Smooth muscle cell (in vitro differentiated cells): Measurements from ENCODE around the gene HECTD1. TPM values are rescaled to one million over a fixed set of nuclear protein-coding genes. Genes with fewer than 3 reads are reported as not detected.

ENCODE experiments used
- DNase-seq: peaks from one replicate; lab custom pipeline; 2025; ENCODE audit not compliant: unreplicated experiment; lab: John Stamatoyannopoulos, UW
- H2AFZ ChIP-seq: fragments of 200-600 bp; sonication (generic); 2 replicates; pipeline ENCODE4 v1.6.0; 2016; ENCODE audit warnings: antibody characterized with exemption, low read depth, mild to moderate bottlenecking
- H3F3A ChIP-seq: fragments of 200-600 bp; sonication (generic); 2 replicates; pipeline ENCODE4 v1.6.0; 2017; ENCODE audit warnings: antibody characterized with exemption, low read depth
- H3K27ac ChIP-seq: fragments of 200-600 bp; sonication (generic); 2 replicates; pipeline ENCODE4 v1.5.1; 2016; ENCODE audit warnings: low read depth, mild to moderate bottlenecking
- H3K27me3 ChIP-seq: fragments of 200-600 bp; sonication (generic); 2 replicates; pipeline ENCODE4 v1.6.1; 2016; ENCODE audit warnings: low read depth, mild to moderate bottlenecking
- H3K36me3 ChIP-seq: fragments of 200-600 bp; sonication (generic); 2 replicates; pipeline ENCODE4 v1.5.1; 2016; ENCODE audit warnings: low read depth
- H3K4me1 ChIP-seq: fragments of 200-600 bp; sonication (generic); 2 replicates; pipeline ENCODE4 v1.5.1; 2016; ENCODE audit warnings: low read depth
- H3K4me2 ChIP-seq: fragments of 200-600 bp; sonication (generic); 2 replicates; pipeline ENCODE4 v1.6.0; 2016; ENCODE audit warnings: mild to moderate bottlenecking
- H3K4me3 ChIP-seq: fragments of 200-600 bp; sonication (generic); 2 replicates; pipeline ENCODE4 v1.5.1; 2016; ENCODE audit warnings: mild to moderate bottlenecking
- H3K79me2 ChIP-seq: fragments of 200-600 bp; sonication (generic); 2 replicates; pipeline ENCODE4 v1.6.0; 2016; ENCODE audit warnings: low read depth, mild to moderate bottlenecking
- H3K9ac ChIP-seq: fragments of 200-600 bp; sonication (generic); 2 replicates; pipeline ENCODE4 v1.6.0; 2016; ENCODE audit warnings: low read depth
- H3K9me3 ChIP-seq: fragments of 200-600 bp; sonication (generic); replicated peaks from 2 replicates; pipeline ENCODE4 v1.5.1; 2016; ENCODE audit warnings: low read depth
- H4K20me1 ChIP-seq: fragments of 200-600 bp; sonication (generic); 2 replicates; pipeline ENCODE4 v1.6.0; 2016; ENCODE audit warnings: low read depth
- CTCF ChIP-seq: fragments of 200-600 bp; sonication (generic); IDR thresholded peaks from 2 replicates; pipeline ENCODE4 v1.5.1; 2017; ENCODE audit warnings: borderline replicate concordance, mild to moderate bottlenecking, antibody characterized with exemption; ENCODE audit not compliant: insufficient read depth, poor library complexity, severe bottlenecking
- WGBS: methylation state at CpG from one replicate; pipeline ENCODE4 v1.1.7; 2016; ENCODE audit warnings: low lambda C conversion rate; 5-methylcytosine and 5-hydroxymethylcytosine counted together
- polyA plus RNA-seq: library from polyadenylated mRNA; unstranded; fragments of >200 nt; fragmentation: Nextera tagmentation; extraction: Ambion mirVana; gene quantifications from 2 replicates; pipeline ENCODE4 v1.2.1, GENCODE V29; 2016
- total RNA-seq: library from RNA; depleted of rRNA; stranded (reverse); fragments of >200 nt; gene quantifications from 2 replicates; pipeline ENCODE4 v1.2.3, GENCODE V29; 2014

HECTD1 gene
- total and polyA plus RNA-seq, 2 experiments from 2014 or later: 39.3 to 116 TPM

- H3K9ac ChIP-seq: no peak overlapping the region
- H2AFZ ChIP-seq: no peak overlapping the region
- H4K20me1 ChIP-seq: no peaks in the 10 kb centered on the region
- no peak overlapping the region for H3K4me2 ChIP-seq
- no peaks in the 10 kb centered on the region for H3K9me3 ChIP-seq
- H3K27me3 ChIP-seq: no peaks in the 10 kb centered on the region
- no peaks in the 10 kb centered on the region for H3K36me3 ChIP-seq
- H3K27ac ChIP-seq: no peak overlapping the region
- no peaks in the 10 kb centered on the region for H3K79me2 ChIP-seq
- H3F3A ChIP-seq: no peaks in the 10 kb centered on the region
- H3K4me1 ChIP-seq: no peaks in the 10 kb centered on the region
- TF ChIP-seq CTCF: no peak
- DNase-seq: no peak
- no peak overlapping the region for H3K4me3 ChIP-seq
- 98% methylated on average over 3 of the region's 3 CpGs for WGBS
Observed at GRCh38 chr14:31083781-31084180, 123.8 kb downstream of the HECTD1 start.

GRCh38 chr14:31080484-31080883 is 127.1 kb downstream of the HECTD1 start:
- 93% methylated on average over 4 of the region's 4 CpGs for WGBS
- H3K4me2 ChIP-seq: no peak overlapping the region

GRCh38 chr14:31080056-31080455 is 127.5 kb downstream of the HECTD1 start:
- H3K4me1 ChIP-seq: no peaks in the 10 kb centered on the region
- H3K9ac ChIP-seq: no peak overlapping the region
- no peak for TF ChIP-seq CTCF
- no peaks in the 10 kb centered on the region for H4K20me1 ChIP-seq
- WGBS: 78% methylated on average over 3 of the region's 3 CpGs
- H2AFZ ChIP-seq: no peak overlapping the region
- H3K36me3 ChIP-seq: peaks cover 2% of the 10 kb centered on the region
- H3K27ac ChIP-seq: no peak overlapping the region
- H3K9me3 ChIP-seq: peaks cover 3% of the 10 kb centered on the region
- no peak overlapping the region for H3K4me2 ChIP-seq
- no peaks in the 10 kb centered on the region for H3K27me3 ChIP-seq
- H3F3A ChIP-seq: no peaks in the 10 kb centered on the region
- no peak for DNase-seq
- no peak overlapping the region for H3K4me3 ChIP-seq
- no peaks in the 10 kb centered on the region for H3K79me2 ChIP-seq

More at GRCh38 chr14:31080484-31080883, 127.1 kb downstream of the HECTD1 start:
- H3K36me3 ChIP-seq: no peaks in the 10 kb centered on the region
- no peak overlapping the region for H3K4me3 ChIP-seq
- no peaks in the 10 kb centered on the region for H4K20me1 ChIP-seq
- no peaks in the 10 kb centered on the region for H3K4me1 ChIP-seq
- no peak overlapping the region for H3K27ac ChIP-seq
- H3K79me2 ChIP-seq: no peaks in the 10 kb centered on the region
- no peak for TF ChIP-seq CTCF
- no peaks in the 10 kb centered on the region for H3K9me3 ChIP-seq
- H2AFZ ChIP-seq: no peak overlapping the region
- no peaks in the 10 kb centered on the region for H3F3A ChIP-seq
- no peaks in the 10 kb centered on the region for H3K27me3 ChIP-seq
- DNase-seq: no peak
- no peak overlapping the region for H3K9ac ChIP-seq

GRCh38 chr14:31078766-31079165 is 128.8 kb downstream of the HECTD1 start:
- Histone ChIP-seq H3K4me3 (no peak overlapping the region), H3K27ac (no peak overlapping the region), H3K27me3 (no peaks in the 10 kb centered on the region), H3K9ac (no peak overlapping the region), H3K4me2 (no peak overlapping the region), H3K36me3 (peaks cover 4% of the 10 kb centered on the region), H4K20me1 (no peaks in the 10 kb centered on the region), H3F3A (no peaks in the 10 kb centered on the region), H3K4me1 (no peaks in the 10 kb centered on the region), H3K79me2 (no peaks in the 10 kb centered on the region), H3K9me3 (peaks cover 4% of the 10 kb centered on the region), H2AFZ (no peak overlapping the region)
- 95% methylated on average over 2 of the region's 2 CpGs for whole genome bisulfite sequencing
- DNase-seq: no peak
- TF ChIP-seq CTCF: no peak
